Transverse colon (tissue), 4 donors: ENCODE data around the gene RASGRP2.

Experiments used
- POLR2A ChIP-seq: fragments of 450-650 bp; IDR thresholded peaks from one replicate; pipeline ENCODE4 v1.6.1; 2016; ENCODE audit warnings: antibody characterized with exemption, mild to moderate bottlenecking, moderate library complexity
- POLR2AphosphoS5 ChIP-seq, 3 donors: sonication (generic); formaldehyde crosslinking; IDR thresholded peaks; one replicate each; pipeline ENCODE4 v1.6.1; 2016; ENCODE audit warnings: antibody characterized with exemption in 3 of 3
- TF ChIP-seq, protein P1 (sequence below), 5 experiments: fragments of 200-600 bp in 3 of 5; fragments of 450-650 bp in 2 of 5; sonication (generic) in 3 of 5; IDR thresholded peaks; 1 replicate in 2 of 5; 2 replicates in 3 of 5; pipeline ENCODE4 v1.5.1; 2016 to 2017; ENCODE audit warnings: antibody characterized with exemption in 5 of 5, inconsistent platforms in 3 of 5, mild to moderate bottlenecking in 2 of 5, moderate library complexity in 1 of 5

GRCh38 chr11:64774144-64774543, 30.2 kb upstream of the RASGRP2 start:
- TF ChIP-seq, protein P1, sequence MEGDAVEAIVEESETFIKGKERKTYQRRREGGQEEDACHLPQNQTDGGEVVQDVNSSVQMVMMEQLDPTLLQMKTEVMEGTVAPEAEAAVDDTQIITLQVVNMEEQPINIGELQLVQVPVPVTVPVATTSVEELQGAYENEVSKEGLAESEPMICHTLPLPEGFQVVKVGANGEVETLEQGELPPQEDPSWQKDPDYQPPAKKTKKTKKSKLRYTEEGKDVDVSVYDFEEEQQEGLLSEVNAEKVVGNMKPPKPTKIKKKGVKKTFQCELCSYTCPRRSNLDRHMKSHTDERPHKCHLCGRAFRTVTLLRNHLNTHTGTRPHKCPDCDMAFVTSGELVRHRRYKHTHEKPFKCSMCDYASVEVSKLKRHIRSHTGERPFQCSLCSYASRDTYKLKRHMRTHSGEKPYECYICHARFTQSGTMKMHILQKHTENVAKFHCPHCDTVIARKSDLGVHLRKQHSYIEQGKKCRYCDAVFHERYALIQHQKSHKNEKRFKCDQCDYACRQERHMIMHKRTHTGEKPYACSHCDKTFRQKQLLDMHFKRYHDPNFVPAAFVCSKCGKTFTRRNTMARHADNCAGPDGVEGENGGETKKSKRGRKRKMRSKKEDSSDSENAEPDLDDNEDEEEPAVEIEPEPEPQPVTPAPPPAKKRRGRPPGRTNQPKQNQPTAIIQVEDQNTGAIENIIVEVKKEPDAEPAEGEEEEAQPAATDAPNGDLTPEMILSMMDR (IDR thresholded peaks at IDR 0.05), result no peak
- TF ChIP-seq POLR2A, result no peak
- TF ChIP-seq POLR2AphosphoS5 (IDR thresholded peaks at IDR 0.05), result no peak
